GM12891 (cell line): ENCODE data around the gene FNDC7.
"Not testable (repeated sequence)": the region's sequence is repeated elsewhere in the genome, so short reads cannot be mapped to it uniquely, and the experiment has no call there.

Experiments
- POLR2A ChIP-seq: IDR thresholded peaks from 2 replicates; pipeline ENCODE4 v1.6.1; 2011; ENCODE audit warnings: low read depth, low read length, control low read depth
- POLR2AphosphoS5 ChIP-seq: IDR thresholded peaks from 2 replicates; pipeline ENCODE4 v1.6.1; 2011; ENCODE audit warnings: low read depth, low read length, control low read depth

GRCh38 chr1:108667422-108667821 is 45.3 kb upstream of the FNDC7 start:
- not testable (repeated sequence) for TF ChIP-seq POLR2A, POLR2AphosphoS5
